ENCODE data around the gene UNK. TPM values are rescaled to one million over a fixed set of nuclear protein-coding genes. Genes with fewer than 3 reads are reported as not detected.

UNK gene
- total and polyA plus RNA-seq, 2 donors (not counting 1 experiment from before 2014, with no cell fraction given) = 35.5 to 70.3 TPM

GRCh38 chr17:75872434-75873351 is 88.1 kb downstream of the UNK start:
- DNase-seq (no peak), ATAC-seq (ENCODE audit: low read depth) (no peak)
- ChIA-PET POLR2A (interaction anchor here (0.7 kb wide), 1 partner anchor 17 kb away, joined by 3 read pairs; the partner anchor contains the start of gene WBP2), CTCF (interaction anchor here (1.2 kb wide), 1 partner anchor 136 kb away, joined by 3 read pairs; no protein-coding TSS in a partner anchor)
- H3K27ac ChIP-seq (ENCODE audit: low read length in 2 of 2) = no peak overlapping the region
- Mint-ChIP-seq H3K9me3 (ENCODE audit: insufficient read depth) (no peaks in the 10 kb centered on the region), H3K27me3 (no peaks in the 10 kb centered on the region), H3K4me1 (peaks cover 24% of the 10 kb centered on the region), H3K4me3 (no peak overlapping the region), H3K27ac (no peak overlapping the region)
- no peak overlapping the region for H2AFZ ChIP-seq (ENCODE audit: insufficient read depth, low read depth, low read length, poor library complexity, severe bottlenecking)
- no peaks in the 10 kb centered on the region for H3K27me3 ChIP-seq (replicated peaks in 1 of 4; ENCODE audit: control extremely low read depth in 1 of 4, control insufficient read depth in 3 of 4, insufficient read depth in 4 of 4, low read length in 3 of 4)
- no peaks in the 10 kb centered on the region for H3K36me3 ChIP-seq (replicated peaks in 1 of 2; ENCODE audit: control extremely low read depth in 1 of 2, control insufficient read depth in 1 of 2, extremely low read depth in 1 of 2, insufficient read depth in 2 of 2, low read length in 1 of 2)
- H3K79me2 ChIP-seq (ENCODE audit: control insufficient read depth, insufficient read depth, low read length) = no peaks in the 10 kb centered on the region
- no peak for TF ChIP-seq CTCF (IDR thresholded peaks at IDR 0.05)
- no peak for TF ChIP-seq EZH2 (IDR thresholded peaks at IDR 0.05; ENCODE audit: borderline replicate concordance, insufficient read depth, low read depth, low read length, poor library complexity, severe bottlenecking)
- H3K9ac ChIP-seq (ENCODE audit: low read length) = no peak overlapping the region
- intact Hi-C loops (cut with micrococcal nuclease) = no loop called here
- peaks cover 25 to 36% of the 10 kb centered on the region in 2 donors for H3K4me1 ChIP-seq (ENCODE audit: control insufficient read depth in 2 of 2, insufficient read depth in 2 of 2, low read length in 2 of 2)
- no peak overlapping the region for H3K4me2 ChIP-seq (replicated peaks; ENCODE audit: low read depth, low read length, poor library complexity, severe bottlenecking)
- H4K20me1 ChIP-seq (ENCODE audit: control insufficient read depth, insufficient read depth, low read length, poor library complexity, severe bottlenecking) = no peaks in the 10 kb centered on the region
- H3K9me3 ChIP-seq (ENCODE audit: control extremely low read depth in 1 of 3, control insufficient read depth in 2 of 3, insufficient read depth in 1 of 3, low read length in 2 of 3) = no peaks in the 10 kb centered on the region
- no peak overlapping the region for H3K4me3 ChIP-seq (ENCODE audit: control extremely low read depth in 1 of 5, extremely low read depth in 1 of 5, insufficient read depth in 1 of 5, low read depth in 2 of 5, low read length in 4 of 5)
- WGBS (ENCODE audit: insufficient coverage) = 58% methylated on average over 12 of the region's 13 CpGs

Measured in B cell (primary cell).